Measurements from ENCODE around the gene PEAK1.

Gene PEAK1

DNA sequence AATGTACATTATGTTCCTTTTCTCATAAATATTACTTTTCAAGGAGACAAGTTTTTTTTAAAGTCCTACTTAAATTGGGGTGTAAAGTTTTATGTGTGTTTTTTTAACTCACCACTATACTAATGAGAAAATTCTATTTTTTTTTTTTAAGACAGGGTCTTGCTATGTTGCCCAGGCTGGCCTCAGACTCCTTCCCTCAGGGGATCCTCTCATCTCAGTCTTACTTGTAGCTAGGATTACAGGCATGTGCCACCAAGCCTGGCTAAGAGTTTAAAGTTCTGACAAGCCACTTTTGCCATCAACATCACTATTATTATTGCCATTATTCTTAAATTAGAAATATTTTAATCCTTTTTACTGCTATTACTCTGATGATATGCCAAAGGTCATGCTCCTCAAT, 356.7 kb downstream of the PEAK1 start:
- no peak for TF ChIP-seq ZFX (IDR thresholded peaks at IDR 0.05)
- TF ChIP-seq, protein P1, sequence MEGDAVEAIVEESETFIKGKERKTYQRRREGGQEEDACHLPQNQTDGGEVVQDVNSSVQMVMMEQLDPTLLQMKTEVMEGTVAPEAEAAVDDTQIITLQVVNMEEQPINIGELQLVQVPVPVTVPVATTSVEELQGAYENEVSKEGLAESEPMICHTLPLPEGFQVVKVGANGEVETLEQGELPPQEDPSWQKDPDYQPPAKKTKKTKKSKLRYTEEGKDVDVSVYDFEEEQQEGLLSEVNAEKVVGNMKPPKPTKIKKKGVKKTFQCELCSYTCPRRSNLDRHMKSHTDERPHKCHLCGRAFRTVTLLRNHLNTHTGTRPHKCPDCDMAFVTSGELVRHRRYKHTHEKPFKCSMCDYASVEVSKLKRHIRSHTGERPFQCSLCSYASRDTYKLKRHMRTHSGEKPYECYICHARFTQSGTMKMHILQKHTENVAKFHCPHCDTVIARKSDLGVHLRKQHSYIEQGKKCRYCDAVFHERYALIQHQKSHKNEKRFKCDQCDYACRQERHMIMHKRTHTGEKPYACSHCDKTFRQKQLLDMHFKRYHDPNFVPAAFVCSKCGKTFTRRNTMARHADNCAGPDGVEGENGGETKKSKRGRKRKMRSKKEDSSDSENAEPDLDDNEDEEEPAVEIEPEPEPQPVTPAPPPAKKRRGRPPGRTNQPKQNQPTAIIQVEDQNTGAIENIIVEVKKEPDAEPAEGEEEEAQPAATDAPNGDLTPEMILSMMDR (conservative IDR thresholded peaks at IDR 0.05), result no peak
- no peak overlapping the region for H3K27ac ChIP-seq

- no peak for TF ChIP-seq ZFX (IDR thresholded peaks at IDR 0.05)
- TF ChIP-seq, protein P1 (conservative IDR thresholded peaks at IDR 0.05), result no peak
- no peak overlapping the region for H3K27ac ChIP-seq
These were observed 359.4 kb downstream of the PEAK1 start for GRCh38 chr15:77060546-77060945.

- H3K27ac ChIP-seq, result no peak overlapping the region
- TF ChIP-seq ZFX (IDR thresholded peaks at IDR 0.05), result no peak
- TF ChIP-seq, protein P1 (conservative IDR thresholded peaks at IDR 0.05), result no peak
These were observed 360.0 kb downstream of the PEAK1 start for GRCh38 chr15:77059786-77060361.

GRCh38 chr15:77058468-77058867, 361.4 kb downstream of the PEAK1 start:
- no peak overlapping the region for H3K27ac ChIP-seq
- TF ChIP-seq ZFX (IDR thresholded peaks at IDR 0.05), result no peak
- TF ChIP-seq, protein P1 (conservative IDR thresholded peaks at IDR 0.05), result no peak

DNA sequence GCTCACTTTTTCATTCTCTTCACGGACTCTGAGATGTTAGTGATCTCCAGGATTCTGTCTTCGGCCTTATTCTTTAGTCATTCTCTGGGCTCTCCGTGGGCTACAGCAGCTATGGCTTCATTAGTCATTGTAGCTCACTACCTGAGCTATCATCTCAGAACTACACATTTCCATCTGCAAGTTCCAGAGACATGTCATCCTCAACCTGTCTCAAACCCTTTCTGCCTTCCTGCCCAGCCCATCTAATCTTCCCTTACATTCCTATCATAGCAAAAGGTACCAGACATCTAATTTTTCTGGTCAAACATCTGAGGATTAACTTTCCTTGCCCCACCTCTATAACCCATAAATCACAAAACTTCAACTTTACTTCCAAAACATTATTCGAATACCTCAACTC, 362.2 kb downstream of the PEAK1 start:
- H3K27ac ChIP-seq, result no peak overlapping the region
- TF ChIP-seq, protein P1 (conservative IDR thresholded peaks at IDR 0.05), result no peak
- TF ChIP-seq ZFX (IDR thresholded peaks at IDR 0.05), result no peak

GRCh38 chr15:77057072-77057471, 362.8 kb downstream of the PEAK1 start:
- H3K27ac ChIP-seq, result no peak overlapping the region

GRCh38 chr15:77053709-77054108, 366.2 kb downstream of the PEAK1 start:
- TF ChIP-seq, protein P1 (conservative IDR thresholded peaks at IDR 0.05), result no peak
- TF ChIP-seq ZFX (IDR thresholded peaks at IDR 0.05), result no peak
- no peak overlapping the region for H3K27ac ChIP-seq

More at GRCh38 chr15:77057072-77057471, 362.8 kb downstream of the PEAK1 start:
- TF ChIP-seq ZFX (IDR thresholded peaks at IDR 0.05), result no peak
- TF ChIP-seq, protein P1 (conservative IDR thresholded peaks at IDR 0.05), result no peak
